GM21526 (cell line): Measurements from ENCODE around the gene DGCR2.

Experiments
- ATAC-seq: cut with Tn5 transposase; IDR thresholded peaks from one replicate; pipeline ENCODE4 v1.9.1; 2021; ENCODE audit warnings: moderate library complexity; ENCODE audit not compliant: unreplicated experiment, low FRiP score

DGCR2 gene

GRCh38 chr22:19147195-19147780, 25.1 kb upstream of the DGCR2 start:
- ATAC-seq = no peak

- ATAC-seq = no peak
Observed at GRCh38 chr22:19146215-19146968, 24.2 kb upstream of the DGCR2 start.

GRCh38 chr22:19143967-19144400, 21.8 kb upstream of the DGCR2 start:
- ATAC-seq = no peak

GRCh38 chr22:19143212-19143611, 21.0 kb upstream of the DGCR2 start:
- no peak for ATAC-seq

- no peak for ATAC-seq
Observed at GRCh38 chr22:19142394-19142793, 20.2 kb upstream of the DGCR2 start.

GRCh38 chr22:19139974-19140373, 17.8 kb upstream of the DGCR2 start:
- no peak for ATAC-seq

GRCh38 chr22:19139001-19139356, 16.8 kb upstream of the DGCR2 start:
- no peak for ATAC-seq

- no peak for ATAC-seq
Observed at GRCh38 chr22:19138217-19139000, 16.2 kb upstream of the DGCR2 start.

- ATAC-seq = no peak
Observed at GRCh38 chr22:19137384-19138216, 15.4 kb upstream of the DGCR2 start.

GRCh38 chr22:19136915-19137314, 14.7 kb upstream of the DGCR2 start:
- ATAC-seq = no peak

GRCh38 chr22:19134874-19135273, 12.7 kb upstream of the DGCR2 start:
- ATAC-seq = no peak

- no peak for ATAC-seq
Observed at GRCh38 chr22:19134176-19134831, 12.1 kb upstream of the DGCR2 start.

GRCh38 chr22:19133561-19133960, 11.3 kb upstream of the DGCR2 start:
- ATAC-seq = no peak

GRCh38 chr22:19132693-19133400, 10.6 kb upstream of the DGCR2 start:
- ATAC-seq = no peak

- ATAC-seq = no peak
Observed at GRCh38 chr22:19132153-19132552, 9.9 kb upstream of the DGCR2 start.

GRCh38 chr22:19131685-19132015, 9.4 kb upstream of the DGCR2 start:
- no peak for ATAC-seq

- ATAC-seq = no peak
Observed at GRCh38 chr22:19130959-19131684, 8.9 kb upstream of the DGCR2 start, which contains the start of gene TSSK2. TSS of gene TSSK2 (plus strand) at chr22:19131308. CDS start at chr22:19131400, 92 bp downstream.

- no peak for ATAC-seq
Observed at GRCh38 chr22:19129871-19130270, 7.7 kb upstream of the DGCR2 start.
